ENCODE measurements around the gene RPL22.
"Not testable (repeated sequence)": the region's sequence is repeated elsewhere in the genome, so short reads cannot be mapped to it uniquely, and the experiment has no call there.

RPL22 gene

DNA sequence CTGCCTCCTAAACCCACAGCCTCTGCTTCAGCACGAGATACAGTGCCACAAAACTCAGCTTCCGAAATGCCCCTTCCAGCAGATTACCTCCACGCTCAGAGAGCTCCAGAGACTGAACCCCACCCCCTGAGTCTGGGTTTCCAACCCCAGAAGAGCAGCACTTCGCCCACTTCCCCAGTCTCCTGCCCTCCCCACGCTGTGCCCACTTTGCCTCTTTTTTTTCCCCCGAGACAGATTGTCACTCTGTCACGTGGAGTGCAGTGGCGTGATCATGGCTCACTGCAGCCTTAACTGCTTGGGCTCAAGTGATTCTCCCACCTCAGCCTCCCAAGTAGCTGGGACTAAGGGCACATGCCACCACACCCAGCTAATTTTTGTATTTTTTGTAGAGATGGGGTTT, 26.3 kb upstream of the RPL22 start:
- DNase-seq, result no peak

DNA sequence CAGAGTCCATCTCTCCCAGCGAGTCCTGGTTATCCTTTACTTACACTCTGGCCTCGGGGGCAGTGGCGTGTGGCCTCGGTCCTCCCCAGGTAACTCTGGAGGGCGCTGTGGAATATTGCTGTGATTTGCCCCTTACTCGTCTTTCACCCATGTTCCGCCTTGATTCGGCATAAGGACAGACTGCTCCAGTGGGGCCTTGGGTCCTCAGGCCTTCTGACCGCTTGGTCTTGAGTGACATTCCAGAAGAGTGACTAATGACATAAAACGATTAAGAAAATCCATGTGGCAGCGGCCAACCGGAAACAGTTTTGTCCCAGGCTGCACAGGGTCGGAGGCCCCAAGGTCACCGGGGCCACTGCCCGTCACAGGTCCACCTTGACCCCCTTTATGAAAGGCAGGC, 25.3 kb upstream of the RPL22 start:
- DNase-seq, result no peak

DNA sequence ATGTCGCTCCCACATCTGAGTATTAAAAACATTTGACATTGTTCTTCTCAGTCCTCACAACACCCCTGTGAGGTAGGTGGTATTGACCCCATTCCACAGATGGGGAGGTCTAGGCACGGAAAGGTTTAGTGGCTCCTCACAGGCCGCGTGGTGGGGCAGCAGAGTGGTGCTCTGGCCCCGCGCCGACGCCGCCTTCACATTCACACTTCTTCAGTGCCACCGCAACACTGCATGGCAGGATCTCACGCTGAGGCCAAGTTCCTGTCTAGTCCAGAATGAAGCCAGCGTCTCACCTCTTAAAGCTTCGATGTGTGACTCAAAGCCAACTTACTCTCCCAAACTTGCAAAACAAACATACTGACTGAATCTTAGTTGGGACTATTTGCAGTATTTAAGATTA, 24.2 kb upstream of the RPL22 start:
- no peak for DNase-seq

GRCh38 chr1:6222636-6223035, 23.2 kb upstream of the RPL22 start:
- DNase-seq, result no peak

- no peak for DNase-seq
These were observed 21.9 kb upstream of the RPL22 start for GRCh38 chr1:6221210-6221784.

DNA sequence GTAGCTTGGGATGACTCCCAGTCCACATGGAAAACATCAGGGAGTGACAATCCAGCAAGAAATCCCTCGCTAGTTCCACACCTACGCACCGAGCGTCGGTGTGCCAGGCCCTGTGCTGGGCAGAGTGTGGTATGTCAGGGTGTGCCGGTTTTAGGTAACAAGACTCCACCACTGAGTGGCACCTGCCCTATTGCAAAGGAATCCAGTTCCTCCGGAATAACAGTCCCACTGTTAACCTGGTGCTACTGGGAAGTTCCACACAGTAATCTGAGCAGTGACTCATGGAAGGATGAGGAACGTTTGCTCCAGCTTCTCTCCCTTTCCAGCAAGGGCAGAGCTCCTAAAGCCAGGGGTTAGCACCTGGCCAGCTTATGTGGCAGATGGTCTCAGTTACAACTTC, 20.8 kb upstream of the RPL22 start:
- no peak for DNase-seq

DNA sequence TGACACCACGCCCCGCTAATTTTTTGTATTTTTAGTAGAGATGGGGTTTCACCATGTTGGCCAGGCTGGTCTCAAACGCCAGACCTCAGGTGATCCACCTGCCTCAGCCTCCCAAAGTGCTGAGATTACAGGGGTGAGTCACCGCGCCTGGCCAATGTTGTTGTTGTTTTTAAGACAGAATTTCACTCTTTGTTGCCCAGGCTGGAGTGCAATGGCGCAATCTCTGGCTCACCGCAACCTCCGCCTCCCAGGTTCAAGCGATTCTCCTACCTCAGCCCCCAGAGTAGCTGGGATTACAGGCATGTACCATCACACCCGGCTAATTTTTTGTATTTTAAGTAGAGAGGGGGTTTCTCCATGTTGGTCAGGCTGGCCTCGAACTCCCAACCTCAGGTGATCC, 20.2 kb upstream of the RPL22 start:
- not testable (repeated sequence) for DNase-seq

- DNase-seq, result no peak
These were observed 19.2 kb upstream of the RPL22 start for GRCh38 chr1:6218375-6219164.

GRCh38 chr1:6212193-6212959, 13.0 kb upstream of the RPL22 start:
- no peak for DNase-seq

GRCh38 chr1:6211731-6212130, 12.3 kb upstream of the RPL22 start:
- no peak for DNase-seq

- DNase-seq, result no peak
These were observed 11.4 kb upstream of the RPL22 start for GRCh38 chr1:6210591-6211355.

- no peak for DNase-seq
These were observed 10.5 kb upstream of the RPL22 start for GRCh38 chr1:6209661-6210580.

DNA sequence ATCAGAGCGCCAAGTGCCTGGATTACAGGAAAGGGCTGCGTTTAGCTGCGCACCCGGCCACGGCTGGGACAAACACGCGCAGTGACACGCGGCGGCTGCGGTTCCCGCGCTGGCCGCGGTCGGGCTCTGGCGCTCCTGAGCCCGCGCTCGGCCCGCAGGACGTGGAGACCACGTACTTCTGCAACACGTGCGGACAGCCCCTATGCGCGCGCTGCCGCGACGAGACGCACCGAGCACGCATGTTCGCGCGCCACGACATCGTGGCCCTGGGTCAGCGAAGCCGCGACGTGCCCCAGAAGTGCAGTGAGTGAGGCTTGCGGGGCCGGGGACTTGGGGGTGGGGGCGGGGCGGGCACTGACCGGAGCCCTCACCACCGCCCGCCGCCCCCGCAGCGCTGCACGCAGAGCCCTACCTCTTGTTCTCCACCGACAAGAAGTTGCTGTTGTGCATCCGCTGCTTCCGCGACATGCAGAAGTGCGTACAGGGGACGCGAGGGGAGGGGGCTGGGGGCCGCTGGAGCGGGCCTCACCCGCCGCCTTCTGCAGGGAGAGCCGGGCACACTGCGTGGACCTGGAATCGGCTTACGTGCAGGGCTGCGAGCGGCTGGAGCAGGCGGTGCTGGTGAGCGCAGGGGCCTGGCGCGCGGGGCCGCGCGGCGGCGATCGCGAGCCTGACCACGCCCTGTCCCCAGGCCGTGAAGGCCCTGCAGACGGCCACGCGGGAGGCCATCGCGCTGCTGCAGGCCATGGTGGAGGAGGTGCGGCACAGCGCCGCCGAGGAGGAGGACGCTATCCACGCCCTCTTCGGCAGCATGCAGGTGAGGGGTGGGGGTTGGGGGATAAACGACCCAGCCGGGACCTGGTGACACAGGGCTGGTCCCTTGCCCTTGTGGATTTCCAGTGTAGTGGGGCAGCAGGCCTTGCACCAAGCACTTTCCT, 9.6 kb upstream of the RPL22 start:
- peak; percentile 48 for DNase-seq

GRCh38 chr1:6207921-6208320, 8.5 kb upstream of the RPL22 start:
- no peak for DNase-seq

- DNase-seq, result no peak
These were observed 7.9 kb upstream of the RPL22 start for GRCh38 chr1:6207075-6207885.

DNA sequence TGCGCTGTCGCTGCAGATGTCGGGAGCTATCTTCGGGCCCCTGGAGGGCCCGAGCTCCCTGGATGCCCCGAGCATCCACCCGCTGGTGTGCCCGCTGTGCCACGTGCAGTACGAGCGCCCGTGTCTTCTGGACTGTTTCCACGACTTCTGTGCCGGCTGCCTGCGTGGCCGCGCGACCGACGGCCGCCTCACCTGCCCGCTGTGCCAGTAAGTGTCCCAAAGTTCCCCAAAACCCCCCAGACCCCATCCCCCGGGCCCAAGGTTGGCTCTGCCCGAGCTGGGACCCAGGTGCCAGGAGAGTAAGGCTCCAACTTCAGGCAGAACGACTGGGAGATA, 7.1 kb upstream of the RPL22 start:
- no peak for DNase-seq

DNA sequence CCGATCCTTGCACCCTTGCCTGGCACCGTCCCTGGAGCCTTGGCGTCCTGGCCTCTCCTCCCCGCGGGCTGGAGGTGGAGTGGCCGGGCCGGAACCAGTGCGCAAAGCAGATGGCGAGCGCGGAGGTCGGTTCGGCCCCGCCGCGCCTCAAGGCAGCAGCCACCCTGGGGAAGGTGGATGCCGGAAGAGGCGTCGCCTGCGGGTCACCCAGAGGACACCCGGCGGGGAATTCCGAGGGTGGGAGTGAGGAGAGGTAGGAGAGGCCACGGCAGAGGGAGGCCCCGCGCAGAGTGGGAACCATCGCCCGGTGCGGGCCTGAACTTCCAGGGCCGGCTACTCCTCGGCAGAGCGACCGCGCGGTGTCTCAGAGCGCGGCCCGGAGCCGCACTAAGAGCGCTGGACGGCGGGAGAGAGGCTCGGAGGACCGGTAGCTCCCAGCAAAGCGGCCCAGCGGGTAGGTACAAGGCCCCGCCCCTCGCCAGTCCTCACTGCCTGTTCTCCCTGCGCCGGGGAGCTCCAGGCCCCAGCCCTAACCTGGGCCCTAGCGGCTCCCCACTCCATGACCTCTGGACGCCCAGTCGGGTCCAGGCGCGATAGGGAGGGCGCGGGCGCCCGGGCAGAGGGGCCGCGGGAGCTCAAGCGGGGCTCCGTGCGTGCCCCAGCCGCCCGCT, 6.6 kb upstream of the RPL22 start, which contains the start of gene RNF207:
RNF207 (plus strand) TSS at position 271 of the 671 bp plus-strand sequence. CDS start 417 bp downstream, outside the sequence.
- DNase-seq, result peak; percentile 62

DNA sequence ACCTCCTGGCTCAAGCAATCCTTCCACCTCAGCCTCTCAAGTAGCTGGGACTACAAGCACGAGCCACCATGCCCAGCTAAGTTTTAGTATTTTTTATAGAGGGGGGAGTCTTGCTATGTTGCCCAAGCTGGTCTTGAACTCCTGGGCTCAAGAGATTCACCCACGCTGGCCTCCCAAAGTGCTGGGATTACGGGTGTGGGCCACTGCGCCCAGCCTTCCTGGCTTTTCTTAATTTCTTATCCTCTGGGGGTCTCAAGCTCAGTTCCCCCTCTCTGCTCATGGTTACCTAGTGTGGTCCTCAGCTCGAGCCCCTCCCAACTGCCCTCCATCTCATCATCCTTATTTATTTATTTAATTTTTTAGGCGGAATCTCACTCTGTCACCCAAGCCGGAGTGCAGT, 2.9 kb upstream of the RPL22 start:
- DNase-seq, result no peak

DNA sequence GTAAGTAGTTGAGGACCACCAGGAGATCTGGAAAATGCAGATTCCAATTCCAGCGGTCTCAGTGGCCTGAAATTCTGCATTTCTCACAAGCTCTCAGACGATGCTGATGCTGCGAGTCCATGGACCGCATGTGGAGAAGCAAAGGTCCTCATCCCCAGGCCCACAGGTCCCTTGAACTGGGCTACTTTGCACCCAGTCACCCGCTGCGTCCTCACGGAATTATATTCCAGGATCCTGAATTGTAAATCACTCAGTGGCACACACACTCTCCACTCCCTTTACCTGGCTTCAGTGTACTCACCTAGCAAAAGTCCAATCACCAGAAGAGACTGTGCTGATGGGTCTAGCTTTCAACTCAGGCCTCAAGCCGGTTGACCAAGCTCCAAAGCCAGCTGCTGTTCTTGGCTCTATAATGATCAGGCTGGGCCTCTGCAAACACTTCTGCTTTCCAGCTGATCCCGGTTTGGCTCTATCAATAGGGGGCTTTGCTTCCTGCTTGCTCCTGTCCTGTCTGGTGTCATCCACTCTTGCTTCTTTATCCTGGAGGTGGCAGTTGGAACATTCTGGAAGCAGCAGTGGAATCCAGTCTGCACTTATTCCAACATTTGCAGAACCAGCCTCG, 904 bp upstream of the RPL22 start:
- no peak for DNase-seq
